ENCODE data around the gene PWWP2B. TPM values are rescaled to one million over a fixed set of nuclear protein-coding genes. Genes with fewer than 3 reads are reported as not detected.

Gene PWWP2B
- total and polyA plus RNA-seq, 11 donors: 10.5 to 23.5 (median 15.3) TPM

- DNase-seq (peak in 3 of 5 donors; percentile 20 to 57 (median 28)), ATAC-seq (no peak)
- no peaks in the 10 kb centered on the region for H3K27me3 ChIP-seq
- peaks cover 0 to 48% (median 19%) of the 10 kb centered on the region in 12 donors for H3K4me1 ChIP-seq
- 79 to 84% (median 83%) methylated on average over 10 to 11 of the region's 11 CpGs for WGBS, 4 donors
- no peak overlapping the region for H3K27ac ChIP-seq
- H3K36me3 ChIP-seq: no peaks in the 10 kb centered on the region
- intact Hi-C loops (cut with DNase I): loop anchor here in 8 of 10 donors (2.0 to 10.0 kb wide), 5 partner anchors 58 to 674 kb away; no protein-coding TSS in a partner anchor
- no peaks in the 10 kb centered on the region for H3K9me3 ChIP-seq
- H3K4me3 ChIP-seq: no peak overlapping the region
- no peak for TF ChIP-seq POLR2A (IDR thresholded peaks at IDR 0.05)
- TF ChIP-seq, protein P1, sequence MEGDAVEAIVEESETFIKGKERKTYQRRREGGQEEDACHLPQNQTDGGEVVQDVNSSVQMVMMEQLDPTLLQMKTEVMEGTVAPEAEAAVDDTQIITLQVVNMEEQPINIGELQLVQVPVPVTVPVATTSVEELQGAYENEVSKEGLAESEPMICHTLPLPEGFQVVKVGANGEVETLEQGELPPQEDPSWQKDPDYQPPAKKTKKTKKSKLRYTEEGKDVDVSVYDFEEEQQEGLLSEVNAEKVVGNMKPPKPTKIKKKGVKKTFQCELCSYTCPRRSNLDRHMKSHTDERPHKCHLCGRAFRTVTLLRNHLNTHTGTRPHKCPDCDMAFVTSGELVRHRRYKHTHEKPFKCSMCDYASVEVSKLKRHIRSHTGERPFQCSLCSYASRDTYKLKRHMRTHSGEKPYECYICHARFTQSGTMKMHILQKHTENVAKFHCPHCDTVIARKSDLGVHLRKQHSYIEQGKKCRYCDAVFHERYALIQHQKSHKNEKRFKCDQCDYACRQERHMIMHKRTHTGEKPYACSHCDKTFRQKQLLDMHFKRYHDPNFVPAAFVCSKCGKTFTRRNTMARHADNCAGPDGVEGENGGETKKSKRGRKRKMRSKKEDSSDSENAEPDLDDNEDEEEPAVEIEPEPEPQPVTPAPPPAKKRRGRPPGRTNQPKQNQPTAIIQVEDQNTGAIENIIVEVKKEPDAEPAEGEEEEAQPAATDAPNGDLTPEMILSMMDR (IDR thresholded peaks at IDR 0.05): no peak
Measured at GRCh38 chr10:132450825-132451505, 54.0 kb downstream of the PWWP2B start.

GRCh38 chr10:132451506-132452215 lies 54.7 kb downstream of the PWWP2B start:
- Histone ChIP-seq H3K4me1 (peaks cover 0 to 41% (median 18%) of the 10 kb centered on the region in 12 donors), H3K9me3 (no peaks in the 10 kb centered on the region), H3K27me3 (no peaks in the 10 kb centered on the region), H3K27ac (no peak overlapping the region), H3K36me3 (no peaks in the 10 kb centered on the region), H3K4me3 (no peak overlapping the region)
- TF ChIP-seq, protein P1 (IDR thresholded peaks at IDR 0.05): no peak
- TF ChIP-seq POLR2A (IDR thresholded peaks at IDR 0.05): no peak
- DNase-seq: peak in 3 of 5 donors; percentile 22 to 58 (median 24)
- intact Hi-C loops (cut with DNase I): loop anchor here (1.0 to 10.0 kb wide), 10 partner anchors 55 to 673 kb away; partner anchors contain the start of gene PWWP2B (in 1 of the 10)
- WGBS, 4 donors: 88 to 91% (median 90%) methylated on average over 15 to 18 of the region's 18 CpGs
- no peak for ATAC-seq

GRCh38 chr10:132452216-132452650 lies 55.2 kb downstream of the PWWP2B start:
- intact Hi-C loops (cut with DNase I): loop anchor here (1.0 to 10.0 kb wide), 10 partner anchors 55 to 673 kb away; partner anchors contain the start of gene PWWP2B (in 1 of the 10)
- TF ChIP-seq, protein P1 (IDR thresholded peaks at IDR 0.05): peak in 11 of 12 donors; percentile 6 to 42 (median 25)
- TF ChIP-seq POLR2A (IDR thresholded peaks at IDR 0.05): no peak
- Histone ChIP-seq H3K9me3 (no peaks in the 10 kb centered on the region), H3K4me3 (no peak overlapping the region), H3K36me3 (no peaks in the 10 kb centered on the region), H3K27me3 (no peaks in the 10 kb centered on the region), H3K27ac (peak overlapping the region in 1 of 12 donors; percentile 43), H3K4me1 (peaks cover 0 to 35% (median 14%) of the 10 kb centered on the region in 12 donors)
- DNase-seq (peak in 3 of 5 donors; percentile 34 to 65 (median 39)), ATAC-seq (peak in 3 of 4 donors; percentile 18 to 61 (median 32))
- WGBS, 4 donors: 82 to 90% (median 87%) methylated on average over 6 to 14 of the region's 14 CpGs

Data from heart left ventricle (tissue), 16 donors.